Liver (tissue), 9 donors: ENCODE measurements around the gene GPHN. TPM values are rescaled to one million over a fixed set of nuclear protein-coding genes. Genes with fewer than 3 reads are reported as not detected.

Experiments used
- DNase-seq: peaks from one replicate; pipeline ENCODE4 v3.0.0-alpha.2; 2017; ENCODE audit warnings: low spot score
- H3K27ac ChIP-seq, 2 donors: one replicate each; pipeline ENCODE4 v1.7.0; 2013; ENCODE audit warnings: inconsistent platforms in 2 of 2, low read length in 2 of 2, control low read depth in 1 of 2, low read depth in 1 of 2, mild to moderate bottlenecking in 1 of 2
- H3K27me3 ChIP-seq, 4 donors: one replicate each; pipeline versions ENCODE4 v1.6.1 to v1.7.0; 2013; ENCODE audit warnings: low read length in 3 of 4, inconsistent platforms in 1 of 4, mild to moderate bottlenecking in 1 of 4, moderate library complexity in 1 of 4; ENCODE audit not compliant: control insufficient read depth in 4 of 4, insufficient read depth in 4 of 4
- H3K36me3 ChIP-seq, 4 donors: one replicate each; pipeline versions ENCODE4 v1.6.1 to v1.7.0; 2013; ENCODE audit warnings: low read length in 3 of 4, mild to moderate bottlenecking in 3 of 4, low read depth in 1 of 4, moderate library complexity in 1 of 4; ENCODE audit not compliant: control insufficient read depth in 4 of 4, insufficient read depth in 3 of 4
- H3K4me1 ChIP-seq, 4 donors: one replicate each; pipeline versions ENCODE4 v1.6.1 to v1.7.0; 2013; ENCODE audit warnings: low read length in 3 of 4, mild to moderate bottlenecking in 3 of 4, moderate library complexity in 1 of 4; ENCODE audit not compliant: control insufficient read depth in 4 of 4, insufficient read depth in 4 of 4
- H3K4me3 ChIP-seq, 3 donors: one replicate each; pipeline versions ENCODE4 v1.6.1 to v1.7.0; 2013; ENCODE audit warnings: low read length in 3 of 3, control low read depth in 1 of 3, low read depth in 1 of 3, mild to moderate bottlenecking in 1 of 3
- H3K9ac ChIP-seq, 2 donors: one replicate each; pipeline ENCODE4 v1.7.0; 2013; ENCODE audit warnings: low read length in 2 of 2, mild to moderate bottlenecking in 2 of 2, moderate library complexity in 2 of 2, control low read depth in 1 of 2, low read depth in 1 of 2
- H3K9me3 ChIP-seq, 4 donors: one replicate each; pipeline versions ENCODE4 v1.6.1 to v1.7.0; 2013; ENCODE audit warnings: low read length in 3 of 4; ENCODE audit not compliant: control insufficient read depth in 4 of 4
- EGR1 ChIP-seq, 2 donors: IDR thresholded peaks; 2 replicates each; pipeline ENCODE4 v1.6.1; 2016 to 2018; ENCODE audit warnings: antibody characterized with exemption in 2 of 2, low read depth in 2 of 2
- FOXA1 ChIP-seq: IDR thresholded peaks from 2 replicates; pipeline ENCODE4 v1.6.1; 2016; ENCODE audit warnings: antibody characterized with exemption
- FOXA2 ChIP-seq: IDR thresholded peaks from 2 replicates; pipeline ENCODE4 v1.6.1; 2016; ENCODE audit warnings: antibody characterized with exemption
- GABPA ChIP-seq, 2 donors: IDR thresholded peaks in 1 of 2; conservative IDR thresholded peaks in 1 of 2; 2 replicates each; pipeline ENCODE4 v1.6.1; 2016; ENCODE audit warnings: antibody characterized with exemption in 2 of 2, mild to moderate bottlenecking in 1 of 2, moderate library complexity in 1 of 2
- HNF4A ChIP-seq, 2 donors: conservative IDR thresholded peaks; 2 replicates each; pipeline ENCODE4 v1.6.1; 2016; ENCODE audit warnings: antibody characterized with exemption in 2 of 2, mild to moderate bottlenecking in 2 of 2
- HNF4G ChIP-seq: IDR thresholded peaks from 2 replicates; pipeline ENCODE4 v1.6.1; 2016; ENCODE audit warnings: antibody characterized with exemption
- JUND ChIP-seq, 2 donors: IDR thresholded peaks; 2 replicates each; pipeline ENCODE4 v1.6.1; 2016; ENCODE audit warnings: antibody characterized with exemption in 2 of 2
- NR2F2 ChIP-seq: IDR thresholded peaks from 2 replicates; pipeline ENCODE4 v1.6.1; 2016; ENCODE audit warnings: antibody characterized with exemption
- RAD21 ChIP-seq, 2 donors: IDR thresholded peaks; 2 replicates each; pipeline ENCODE4 v1.6.1; 2016; ENCODE audit warnings: antibody characterized with exemption in 2 of 2, mild to moderate bottlenecking in 2 of 2
- RXRA ChIP-seq, 2 donors: IDR thresholded peaks; 2 replicates each; pipeline ENCODE4 v1.6.1; 2017 to 2018; ENCODE audit warnings: antibody characterized with exemption in 2 of 2, mild to moderate bottlenecking in 1 of 2
- SP1 ChIP-seq: IDR thresholded peaks from 2 replicates; pipeline ENCODE4 v1.6.1; 2018; ENCODE audit warnings: antibody characterized with exemption, mild to moderate bottlenecking
- TAF1 ChIP-seq: conservative IDR thresholded peaks from 2 replicates; pipeline ENCODE4 v1.6.1; 2016; ENCODE audit warnings: antibody characterized with exemption, mild to moderate bottlenecking
- YY1 ChIP-seq: IDR thresholded peaks from 2 replicates; pipeline ENCODE4 v1.6.1; 2016; ENCODE audit warnings: antibody characterized with exemption, mild to moderate bottlenecking
- WGBS: extraction: QIAGEN DNeasy Blood & Tissue Kit; methylation state at CpG from one replicate; pipeline ENCODE4 v1.1.7; 2013; 5-methylcytosine and 5-hydroxymethylcytosine counted together
- polyA plus RNA-seq, 2 donors: library from polyadenylated mRNA; stranded (reverse) in 1 of 2; unstranded in 1 of 2; fragments of 200-250 nt in 1 of 2; fragments of >200 nt in 1 of 2; fragmentation: Nextera tagmentation in 1 of 2; extraction: Ambion mirVana in 1 of 2; gene quantifications; one replicate each; pipeline versions ENCODE4 v1.2.1 to v1.2.3, GENCODE V29; 2013 to 2015
- total RNA-seq, 2 donors: library from RNA; depleted of rRNA; stranded (reverse); fragments of >200 nt; gene quantifications; one replicate each; pipeline ENCODE4 v1.2.3, GENCODE V29; 2014
- TF ChIP-seq, protein P1 (sequence below): IDR thresholded peaks from 2 replicates; pipeline ENCODE4 v1.6.1; 2016; ENCODE audit warnings: antibody characterized with exemption
- TF ChIP-seq, protein P2 (sequence below): fragments of 150-350 bp; IDR thresholded peaks from 2 replicates; pipeline ENCODE4 v1.5.1; 2017; ENCODE audit warnings: improper control_type of control experiment, low read depth, low read length; ENCODE audit not compliant: missing input control
- TF ChIP-seq, protein P3 (sequence below): IDR thresholded peaks from 2 replicates; pipeline ENCODE4 v1.6.1; 2016; ENCODE audit warnings: antibody characterized with exemption
- TF ChIP-seq, protein P4 (sequence below): IDR thresholded peaks from 2 replicates; pipeline ENCODE4 v1.6.1; 2016; ENCODE audit warnings: antibody characterized with exemption, mild to moderate bottlenecking
- TF ChIP-seq, protein P5 (sequence below): IDR thresholded peaks from 2 replicates; pipeline ENCODE4 v1.6.1; 2016; ENCODE audit warnings: antibody characterized with exemption
- donor health status: healthy.
- donor health status: healthy.
- donor health status: healthy.
- donor health status: healthy.
- donor health status: healthy.

GPHN gene
- total and polyA plus RNA-seq, 4 donors = 18.4 to 76.4 (median 47.4) TPM

DNA sequence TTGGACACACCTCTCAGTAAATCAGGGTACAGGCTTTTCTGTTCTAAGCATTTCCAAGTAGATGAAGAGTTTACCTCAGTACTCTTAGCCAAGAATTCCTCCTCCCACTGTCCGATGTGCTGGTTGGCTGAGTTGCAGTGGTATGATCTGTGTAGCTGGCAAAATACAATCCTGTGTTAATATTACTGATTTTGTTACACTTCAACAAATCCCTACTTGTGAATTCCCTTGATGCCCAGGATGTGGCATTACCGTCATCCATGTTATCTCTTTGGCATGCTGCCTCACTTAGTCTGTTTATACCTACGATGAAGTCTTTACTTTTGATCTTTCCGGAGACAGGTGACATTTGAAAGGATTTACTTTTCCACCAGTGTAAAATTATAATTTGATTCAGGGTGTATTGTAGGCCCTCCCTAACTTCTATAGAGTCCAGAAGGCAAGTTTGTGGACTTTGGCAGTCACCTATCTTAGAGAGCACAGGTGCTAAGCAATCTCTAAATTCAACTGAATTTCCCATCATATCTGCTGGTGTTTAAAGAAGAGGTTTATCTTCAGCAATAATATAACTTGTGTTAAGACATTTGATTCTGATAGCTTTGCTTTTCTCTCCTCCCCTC, 11.6 kb upstream of the GPHN start:
- WGBS = 21% methylated on average over 4 of the region's 4 CpGs
- no peak for DNase-seq

More for the DNA sequence above, 11.6 kb upstream of the GPHN start:
- H3K9me3 ChIP-seq = no peaks in the 10 kb centered on the region
- H3K27ac ChIP-seq = peak overlapping the region; percentile 42 to 64
- TF ChIP-seq YY1 = no peak
- TF ChIP-seq, protein P1, sequence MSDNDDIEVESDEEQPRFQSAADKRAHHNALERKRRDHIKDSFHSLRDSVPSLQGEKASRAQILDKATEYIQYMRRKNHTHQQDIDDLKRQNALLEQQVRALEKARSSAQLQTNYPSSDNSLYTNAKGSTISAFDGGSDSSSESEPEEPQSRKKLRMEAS = peak; percentile 54
- TF ChIP-seq RAD21 (IDR thresholded peaks at IDR 0.05) = peak in 1 of 2 donors; percentile 20
- TF ChIP-seq, protein P2, sequence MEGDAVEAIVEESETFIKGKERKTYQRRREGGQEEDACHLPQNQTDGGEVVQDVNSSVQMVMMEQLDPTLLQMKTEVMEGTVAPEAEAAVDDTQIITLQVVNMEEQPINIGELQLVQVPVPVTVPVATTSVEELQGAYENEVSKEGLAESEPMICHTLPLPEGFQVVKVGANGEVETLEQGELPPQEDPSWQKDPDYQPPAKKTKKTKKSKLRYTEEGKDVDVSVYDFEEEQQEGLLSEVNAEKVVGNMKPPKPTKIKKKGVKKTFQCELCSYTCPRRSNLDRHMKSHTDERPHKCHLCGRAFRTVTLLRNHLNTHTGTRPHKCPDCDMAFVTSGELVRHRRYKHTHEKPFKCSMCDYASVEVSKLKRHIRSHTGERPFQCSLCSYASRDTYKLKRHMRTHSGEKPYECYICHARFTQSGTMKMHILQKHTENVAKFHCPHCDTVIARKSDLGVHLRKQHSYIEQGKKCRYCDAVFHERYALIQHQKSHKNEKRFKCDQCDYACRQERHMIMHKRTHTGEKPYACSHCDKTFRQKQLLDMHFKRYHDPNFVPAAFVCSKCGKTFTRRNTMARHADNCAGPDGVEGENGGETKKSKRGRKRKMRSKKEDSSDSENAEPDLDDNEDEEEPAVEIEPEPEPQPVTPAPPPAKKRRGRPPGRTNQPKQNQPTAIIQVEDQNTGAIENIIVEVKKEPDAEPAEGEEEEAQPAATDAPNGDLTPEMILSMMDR = no peak
- TF ChIP-seq TAF1 = peak; percentile 15
- TF ChIP-seq FOXA2 = peak; percentile 49
- TF ChIP-seq EGR1 (IDR thresholded peaks at IDR 0.05; ENCODE audit: low read depth in 2 of 2) = peak in 1 of 2 donors; percentile 19
- peak in 1 of 2 donors; percentile 49 for TF ChIP-seq JUND (IDR thresholded peaks at IDR 0.05)
- TF ChIP-seq GABPA (IDR thresholded peaks at IDR 0.05 in 1 of 2, conservative IDR thresholded peaks at IDR 0.05 in 1 of 2) = no peak
- peak; percentile 57 to 74 for TF ChIP-seq RXRA (IDR thresholded peaks at IDR 0.05)
- peak; percentile 72 to 78 for TF ChIP-seq HNF4A (conservative IDR thresholded peaks at IDR 0.05)
- no peak for TF ChIP-seq FOXA1
- TF ChIP-seq SP1 = peak; percentile 83
- TF ChIP-seq, protein P3, sequence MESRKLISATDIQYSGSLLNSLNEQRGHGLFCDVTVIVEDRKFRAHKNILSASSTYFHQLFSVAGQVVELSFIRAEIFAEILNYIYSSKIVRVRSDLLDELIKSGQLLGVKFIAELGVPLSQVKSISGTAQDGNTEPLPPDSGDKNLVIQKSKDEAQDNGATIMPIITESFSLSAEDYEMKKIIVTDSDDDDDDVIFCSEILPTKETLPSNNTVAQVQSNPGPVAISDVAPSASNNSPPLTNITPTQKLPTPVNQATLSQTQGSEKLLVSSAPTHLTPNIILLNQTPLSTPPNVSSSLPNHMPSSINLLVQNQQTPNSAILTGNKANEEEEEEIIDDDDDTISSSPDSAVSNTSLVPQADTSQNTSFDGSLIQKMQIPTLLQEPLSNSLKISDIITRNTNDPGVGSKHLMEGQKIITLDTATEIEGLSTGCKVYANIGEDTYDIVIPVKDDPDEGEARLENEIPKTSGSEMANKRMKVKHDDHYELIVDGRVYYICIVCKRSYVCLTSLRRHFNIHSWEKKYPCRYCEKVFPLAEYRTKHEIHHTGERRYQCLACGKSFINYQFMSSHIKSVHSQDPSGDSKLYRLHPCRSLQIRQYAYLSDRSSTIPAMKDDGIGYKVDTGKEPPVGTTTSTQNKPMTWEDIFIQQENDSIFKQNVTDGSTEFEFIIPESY = no peak
- TF ChIP-seq, protein P4, sequence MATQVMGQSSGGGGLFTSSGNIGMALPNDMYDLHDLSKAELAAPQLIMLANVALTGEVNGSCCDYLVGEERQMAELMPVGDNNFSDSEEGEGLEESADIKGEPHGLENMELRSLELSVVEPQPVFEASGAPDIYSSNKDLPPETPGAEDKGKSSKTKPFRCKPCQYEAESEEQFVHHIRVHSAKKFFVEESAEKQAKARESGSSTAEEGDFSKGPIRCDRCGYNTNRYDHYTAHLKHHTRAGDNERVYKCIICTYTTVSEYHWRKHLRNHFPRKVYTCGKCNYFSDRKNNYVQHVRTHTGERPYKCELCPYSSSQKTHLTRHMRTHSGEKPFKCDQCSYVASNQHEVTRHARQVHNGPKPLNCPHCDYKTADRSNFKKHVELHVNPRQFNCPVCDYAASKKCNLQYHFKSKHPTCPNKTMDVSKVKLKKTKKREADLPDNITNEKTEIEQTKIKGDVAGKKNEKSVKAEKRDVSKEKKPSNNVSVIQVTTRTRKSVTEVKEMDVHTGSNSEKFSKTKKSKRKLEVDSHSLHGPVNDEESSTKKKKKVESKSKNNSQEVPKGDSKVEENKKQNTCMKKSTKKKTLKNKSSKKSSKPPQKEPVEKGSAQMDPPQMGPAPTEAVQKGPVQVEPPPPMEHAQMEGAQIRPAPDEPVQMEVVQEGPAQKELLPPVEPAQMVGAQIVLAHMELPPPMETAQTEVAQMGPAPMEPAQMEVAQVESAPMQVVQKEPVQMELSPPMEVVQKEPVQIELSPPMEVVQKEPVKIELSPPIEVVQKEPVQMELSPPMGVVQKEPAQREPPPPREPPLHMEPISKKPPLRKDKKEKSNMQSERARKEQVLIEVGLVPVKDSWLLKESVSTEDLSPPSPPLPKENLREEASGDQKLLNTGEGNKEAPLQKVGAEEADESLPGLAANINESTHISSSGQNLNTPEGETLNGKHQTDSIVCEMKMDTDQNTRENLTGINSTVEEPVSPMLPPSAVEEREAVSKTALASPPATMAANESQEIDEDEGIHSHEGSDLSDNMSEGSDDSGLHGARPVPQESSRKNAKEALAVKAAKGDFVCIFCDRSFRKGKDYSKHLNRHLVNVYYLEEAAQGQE = no peak
- no peak for TF ChIP-seq NR2F2
- TF ChIP-seq HNF4G = peak; percentile 22
- TF ChIP-seq, protein P5, sequence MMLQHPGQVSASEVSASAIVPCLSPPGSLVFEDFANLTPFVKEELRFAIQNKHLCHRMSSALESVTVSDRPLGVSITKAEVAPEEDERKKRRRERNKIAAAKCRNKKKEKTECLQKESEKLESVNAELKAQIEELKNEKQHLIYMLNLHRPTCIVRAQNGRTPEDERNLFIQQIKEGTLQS = peak; percentile 31
- no peaks in the 10 kb centered on the region for H3K36me3 ChIP-seq
- H3K27me3 ChIP-seq = no peaks in the 10 kb centered on the region
- H3K9ac ChIP-seq = peak overlapping the region in 1 of 2 donors; percentile 29
- peaks cover 2 to 38% (median 21%) of the 10 kb centered on the region in 4 donors for H3K4me1 ChIP-seq
- peak overlapping the region in 2 of 3 donors; percentile 31 to 44 for H3K4me3 ChIP-seq
